ENCODE measurements around the gene EFNA5. TPM values are rescaled to one million over a fixed set of nuclear protein-coding genes. Genes with fewer than 3 reads are reported as not detected.
"Not testable (repeated sequence)": the region's sequence is repeated elsewhere in the genome, so short reads cannot be mapped to it uniquely, and the experiment has no call there.

EFNA5 gene
- total RNA-seq, 1 donor = 6.5 TPM

DNA sequence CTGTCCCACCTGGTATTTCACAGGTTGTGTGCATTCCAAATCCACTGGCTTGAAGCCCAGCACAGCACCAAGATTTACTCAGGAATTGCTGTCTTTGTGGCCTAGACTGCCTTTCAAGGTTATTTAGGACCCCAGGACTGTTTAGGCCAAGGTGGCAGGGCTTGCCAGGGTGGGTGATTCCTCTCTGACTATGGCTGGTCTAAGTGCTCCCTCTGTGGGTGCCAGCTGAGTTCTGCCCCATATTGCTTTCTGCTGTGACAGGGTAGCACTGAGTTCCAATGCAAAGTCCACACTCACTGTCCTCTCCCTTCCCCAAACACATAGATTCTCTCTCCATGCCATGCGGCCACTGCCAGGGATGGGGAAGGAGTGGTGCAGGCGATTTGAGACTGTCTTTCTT lies 318.2 kb downstream of the EFNA5 start:
- H3K4me3 ChIP-seq (ENCODE audit: low read depth, low read length) = no peak overlapping the region
- TF ChIP-seq, protein P1, sequence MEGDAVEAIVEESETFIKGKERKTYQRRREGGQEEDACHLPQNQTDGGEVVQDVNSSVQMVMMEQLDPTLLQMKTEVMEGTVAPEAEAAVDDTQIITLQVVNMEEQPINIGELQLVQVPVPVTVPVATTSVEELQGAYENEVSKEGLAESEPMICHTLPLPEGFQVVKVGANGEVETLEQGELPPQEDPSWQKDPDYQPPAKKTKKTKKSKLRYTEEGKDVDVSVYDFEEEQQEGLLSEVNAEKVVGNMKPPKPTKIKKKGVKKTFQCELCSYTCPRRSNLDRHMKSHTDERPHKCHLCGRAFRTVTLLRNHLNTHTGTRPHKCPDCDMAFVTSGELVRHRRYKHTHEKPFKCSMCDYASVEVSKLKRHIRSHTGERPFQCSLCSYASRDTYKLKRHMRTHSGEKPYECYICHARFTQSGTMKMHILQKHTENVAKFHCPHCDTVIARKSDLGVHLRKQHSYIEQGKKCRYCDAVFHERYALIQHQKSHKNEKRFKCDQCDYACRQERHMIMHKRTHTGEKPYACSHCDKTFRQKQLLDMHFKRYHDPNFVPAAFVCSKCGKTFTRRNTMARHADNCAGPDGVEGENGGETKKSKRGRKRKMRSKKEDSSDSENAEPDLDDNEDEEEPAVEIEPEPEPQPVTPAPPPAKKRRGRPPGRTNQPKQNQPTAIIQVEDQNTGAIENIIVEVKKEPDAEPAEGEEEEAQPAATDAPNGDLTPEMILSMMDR (IDR thresholded peaks at IDR 0.05; ENCODE audit: insufficient read depth, low read depth, low read length) = no peak
- DNase-seq (ENCODE audit: low read depth) = no peak

DNA sequence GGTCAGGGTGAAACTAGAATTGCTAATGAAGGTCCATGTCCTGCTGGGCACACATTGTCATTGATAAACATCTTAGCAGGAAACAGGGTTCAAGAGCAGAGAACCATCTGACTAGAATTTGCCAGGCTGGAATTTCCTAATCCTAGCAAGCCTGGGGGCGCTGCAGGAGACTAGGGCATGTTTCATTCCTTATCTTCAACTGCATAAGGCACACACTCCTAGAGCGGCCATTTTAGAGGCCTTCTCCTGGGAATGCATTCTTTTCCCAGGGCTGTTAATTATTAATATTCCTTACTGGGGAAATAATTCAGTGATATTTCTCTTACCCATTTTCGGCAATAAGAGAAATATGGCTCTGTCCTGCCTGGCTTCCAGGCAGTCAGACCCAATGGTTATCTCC lies 324.2 kb downstream of the EFNA5 start:
- H3K4me3 ChIP-seq (ENCODE audit: low read depth, low read length); DNase-seq (ENCODE audit: low read depth): not testable (repeated sequence)

DNA sequence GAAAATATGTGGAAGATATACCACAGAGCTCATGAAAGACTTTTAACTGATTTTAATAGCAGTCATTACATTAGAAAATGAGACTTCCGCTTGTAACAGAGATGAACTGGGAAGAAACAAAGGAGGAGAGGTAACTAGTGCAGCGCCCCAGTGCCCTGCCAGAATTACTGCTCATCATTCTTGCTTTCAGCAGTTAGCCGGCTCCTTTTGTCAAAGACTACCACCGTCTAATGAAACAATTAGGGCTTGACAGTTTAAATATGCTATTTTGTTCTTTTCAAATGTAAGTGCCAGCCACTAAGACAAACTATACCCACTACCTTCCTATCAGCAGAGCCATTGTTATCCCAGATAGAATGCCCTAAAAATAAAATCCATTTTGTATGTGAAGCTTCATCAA lies 328.4 kb downstream of the EFNA5 start:
- no peak overlapping the region for H3K4me3 ChIP-seq (ENCODE audit: low read depth, low read length)
- no peak for DNase-seq (ENCODE audit: low read depth)
- TF ChIP-seq, protein P1 (IDR thresholded peaks at IDR 0.05; ENCODE audit: insufficient read depth, low read depth, low read length) = no peak

DNA sequence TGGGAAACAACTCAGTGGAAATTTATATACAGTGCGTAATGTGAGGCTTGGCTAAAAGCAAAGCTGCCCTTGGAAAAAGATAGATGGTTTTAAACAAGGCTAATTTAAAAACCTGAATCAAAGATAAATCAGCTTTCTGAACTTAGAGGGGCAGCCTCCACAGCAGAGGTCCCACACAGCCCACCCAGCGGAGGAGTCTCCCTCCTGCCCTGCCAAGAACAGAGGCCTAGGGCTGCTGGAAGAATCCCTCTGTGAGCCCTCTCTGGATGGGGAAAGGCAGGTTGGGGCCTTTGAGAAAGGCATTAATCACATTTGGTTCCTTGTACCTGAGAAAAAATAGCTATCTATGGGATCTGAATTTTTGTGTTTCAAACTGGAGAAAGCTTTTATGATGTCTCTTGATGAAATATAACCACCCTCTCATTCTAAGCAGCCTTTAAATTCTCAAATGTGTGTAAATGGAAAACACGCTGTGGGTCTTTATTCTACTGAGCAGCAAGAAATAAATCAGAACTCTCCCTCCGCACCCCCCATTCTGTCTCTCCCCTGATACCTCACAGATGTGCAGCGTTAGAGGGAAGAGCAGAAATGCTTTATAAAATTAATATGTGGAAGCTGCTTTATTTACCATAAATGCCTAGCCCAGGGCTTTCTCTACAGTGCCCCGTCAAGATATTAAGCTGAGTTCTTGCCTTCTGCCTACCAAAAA lies 329.2 kb downstream of the EFNA5 start:
- TF ChIP-seq, protein P1 (IDR thresholded peaks at IDR 0.05; ENCODE audit: insufficient read depth, low read depth, low read length) = no peak
- no peak overlapping the region for H3K4me3 ChIP-seq (ENCODE audit: low read depth, low read length)
- no peak for DNase-seq (ENCODE audit: low read depth)

DNA sequence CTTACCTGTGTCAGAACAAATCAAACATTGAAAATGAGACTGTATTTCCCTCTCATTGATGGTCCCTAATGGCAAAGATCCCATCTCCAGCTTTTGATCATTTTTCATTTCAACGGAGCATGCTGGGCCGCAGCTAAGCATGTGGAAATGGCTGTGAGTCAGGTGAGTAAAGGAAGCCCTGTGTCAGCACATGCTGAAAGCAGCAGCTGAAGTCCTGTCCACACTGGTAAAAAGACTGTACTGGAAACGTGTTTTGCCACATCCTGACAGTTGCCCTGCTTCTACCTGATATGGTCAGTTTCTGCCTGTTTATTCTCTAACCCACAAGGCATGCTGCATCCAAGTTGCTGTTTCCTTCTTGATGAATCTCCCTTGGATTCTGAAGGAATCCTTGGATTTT lies 330.1 kb downstream of the EFNA5 start:
- no peak for DNase-seq (ENCODE audit: low read depth)
- H3K4me3 ChIP-seq (ENCODE audit: low read depth, low read length) = no peak overlapping the region
- TF ChIP-seq, protein P1 (IDR thresholded peaks at IDR 0.05; ENCODE audit: insufficient read depth, low read depth, low read length) = no peak

DNA sequence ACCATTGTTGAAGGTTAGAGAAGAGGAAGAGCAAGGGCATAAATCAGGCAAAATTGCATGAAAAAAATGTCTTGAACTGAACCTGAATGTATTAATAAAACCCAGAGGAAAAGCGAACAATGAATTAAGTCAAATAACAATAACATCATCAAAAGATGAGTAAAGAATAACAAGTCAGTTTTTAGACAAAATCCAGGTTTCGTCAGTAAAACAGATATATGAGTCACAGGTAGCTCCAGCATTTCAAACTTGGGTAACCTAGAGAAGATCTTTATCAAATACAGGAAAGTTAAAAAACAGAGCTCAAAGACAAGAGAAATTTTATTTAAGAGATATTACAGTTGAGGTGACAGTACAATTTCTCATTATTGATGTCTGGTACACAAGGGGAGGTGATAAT lies 332.4 kb downstream of the EFNA5 start:
- no peak overlapping the region for H3K4me3 ChIP-seq (ENCODE audit: low read depth, low read length)
- DNase-seq (ENCODE audit: low read depth) = no peak
- TF ChIP-seq, protein P1 (IDR thresholded peaks at IDR 0.05; ENCODE audit: insufficient read depth, low read depth, low read length) = no peak

DNA sequence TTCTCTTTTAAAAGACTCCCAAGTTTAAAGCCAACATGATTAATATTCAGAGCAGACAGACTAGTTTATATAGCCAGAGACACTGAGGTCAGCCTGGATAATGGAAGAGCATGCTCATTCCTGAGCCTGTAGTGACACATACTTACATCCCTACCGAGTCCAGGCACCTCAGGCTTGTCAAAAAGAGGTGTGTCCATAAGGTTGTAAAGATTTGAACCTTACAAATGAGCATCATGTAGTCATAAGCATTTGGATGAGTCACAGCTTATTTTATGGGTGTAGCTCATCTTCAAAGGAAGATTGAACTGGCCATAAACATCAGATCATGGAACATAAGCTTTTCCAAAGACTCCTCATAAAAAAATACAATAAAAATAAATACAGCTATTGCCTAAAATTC lies 333.5 kb downstream of the EFNA5 start:
- H3K4me3 ChIP-seq (ENCODE audit: low read depth, low read length) = no peak overlapping the region
- DNase-seq (ENCODE audit: low read depth) = peak; percentile 55
- TF ChIP-seq, protein P1 (IDR thresholded peaks at IDR 0.05; ENCODE audit: insufficient read depth, low read depth, low read length) = no peak
